ENCODE data around the gene ACOT4.
A peak's percentile ranks its signal among the peaks of the same experiment; 100 is the strongest.
"Not testable (repeated sequence)": the region's sequence is repeated elsewhere in the genome, so short reads cannot be mapped to it uniquely, and the experiment has no call there.

ACOT4 gene

DNA sequence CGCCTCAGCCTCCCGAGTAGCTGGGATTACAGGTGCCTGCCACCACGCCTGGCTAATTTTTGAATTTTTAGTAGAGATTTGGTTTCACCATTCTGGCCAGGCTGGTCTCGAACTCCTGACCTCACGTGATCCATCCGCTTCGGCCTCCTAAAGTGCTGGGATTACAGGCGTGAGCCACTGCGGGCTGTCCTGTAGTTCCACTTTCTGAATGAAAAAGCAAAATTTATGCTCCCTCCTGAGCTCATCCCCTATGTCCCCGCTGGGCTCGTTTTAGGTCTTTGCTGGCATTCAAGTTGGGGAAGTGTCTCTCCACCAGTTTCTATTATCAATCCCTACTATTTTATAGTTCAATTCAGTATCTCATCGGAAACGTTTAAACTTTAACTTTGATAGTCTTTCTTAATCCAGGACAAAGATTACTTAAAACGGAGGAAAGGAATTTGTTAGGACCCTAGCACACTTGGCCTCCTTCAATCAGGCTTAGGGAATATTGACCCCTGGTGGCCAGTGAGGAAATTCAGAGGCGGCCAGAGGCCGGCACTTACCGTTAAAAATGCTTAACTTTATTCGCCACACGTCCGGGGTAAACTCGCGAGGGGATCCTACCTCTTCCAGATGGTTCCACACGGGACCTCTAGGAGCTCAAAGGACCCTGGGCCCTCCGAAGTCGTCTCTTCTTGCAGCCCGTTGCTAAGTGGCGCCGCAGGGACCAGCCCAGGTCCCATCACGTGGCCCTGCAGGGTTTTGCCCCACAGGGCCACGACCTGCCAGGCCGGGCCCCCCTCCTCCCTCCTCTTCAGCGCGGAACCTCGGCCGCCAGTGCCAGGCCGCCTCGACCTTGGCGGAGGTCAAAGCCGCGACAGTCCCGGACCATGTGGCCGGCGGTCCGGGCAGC is 41.7 kb downstream of the ACOT4 start:
- DNase-seq (ENCODE audit: low spot score) = peak; percentile 59

DNA sequence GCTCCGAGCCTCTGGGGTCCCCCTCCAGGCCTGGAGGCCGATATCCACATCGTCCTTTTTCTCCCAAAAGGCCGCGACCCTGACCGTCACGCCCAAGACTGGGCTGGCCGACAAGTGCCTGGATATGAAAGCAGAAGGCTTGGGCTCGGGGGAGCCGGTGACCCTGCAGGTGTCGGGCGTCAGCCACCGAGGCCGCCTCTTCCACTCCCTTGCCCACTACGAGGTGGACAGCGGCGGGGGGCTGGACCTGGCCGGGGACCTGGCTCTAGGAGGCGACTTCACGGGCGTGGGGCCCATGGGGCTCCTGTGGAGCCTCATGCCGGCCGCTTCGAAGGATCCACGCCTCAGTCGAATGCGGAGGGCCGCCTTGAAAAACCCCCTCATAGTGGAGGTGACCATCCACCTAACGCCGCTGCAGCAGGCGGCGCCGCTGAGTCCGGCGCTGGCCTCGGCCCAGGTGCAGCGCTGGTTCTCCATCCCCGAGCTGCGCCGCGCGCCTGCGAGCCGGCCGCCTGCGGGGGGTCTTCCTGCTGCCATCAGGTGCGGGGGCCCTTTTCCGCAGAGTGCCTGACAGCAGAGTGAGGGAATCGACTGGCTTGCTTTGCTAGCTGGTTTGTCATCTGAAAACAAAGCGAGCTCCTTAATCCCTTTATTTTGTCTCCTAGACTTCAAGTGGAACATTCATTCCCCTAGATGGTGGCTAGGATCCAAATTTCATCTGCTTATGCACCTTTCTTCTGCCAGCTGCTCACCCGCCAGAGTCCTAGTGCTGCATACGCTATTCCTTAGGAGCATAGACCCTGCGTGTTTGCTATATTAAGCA is 42.5 kb downstream of the ACOT4 start:
- peak; percentile 34 for DNase-seq (ENCODE audit: low spot score)

DNA sequence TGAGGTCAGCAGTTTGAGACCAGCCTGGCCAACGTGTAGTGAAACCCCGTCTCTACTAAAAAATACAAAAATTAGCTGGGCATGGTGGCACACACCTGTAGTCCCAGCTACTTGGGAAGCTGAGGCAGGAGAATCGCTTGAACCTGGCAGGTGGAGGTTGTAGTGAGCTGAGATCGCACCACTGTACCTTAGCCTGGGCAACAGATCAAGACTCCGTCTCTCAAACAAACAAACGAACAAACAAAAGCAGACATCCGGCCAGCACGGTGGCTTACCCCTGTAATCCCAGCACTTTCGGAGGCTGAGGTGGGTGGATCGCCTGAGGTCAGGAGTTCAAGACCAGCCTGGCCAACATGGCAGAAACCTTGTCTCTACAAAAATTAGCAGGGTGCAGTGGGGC is 44.7 kb downstream of the ACOT4 start:
- DNase-seq (ENCODE audit: low spot score) = not testable (repeated sequence)

DNA sequence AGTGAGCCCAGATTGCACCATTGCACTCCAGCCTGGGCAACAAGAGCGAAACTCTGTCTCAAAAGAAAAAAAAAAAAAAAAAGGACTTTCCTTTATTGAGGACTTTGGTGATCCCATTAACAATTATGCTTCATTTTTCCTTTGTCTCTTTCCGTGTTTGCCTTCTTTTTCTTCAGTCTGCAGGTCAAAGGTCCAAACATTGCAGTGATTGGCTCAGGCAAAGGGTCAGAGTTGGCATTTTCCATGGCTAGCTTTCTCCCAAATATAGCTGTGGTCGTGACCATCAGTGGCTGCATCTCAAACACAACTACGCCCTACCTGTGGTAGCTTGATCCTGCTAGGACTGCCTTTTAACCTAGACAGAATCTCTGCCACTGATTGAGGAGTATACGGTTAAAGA is 46.2 kb downstream of the ACOT4 start:
- no peak for DNase-seq (ENCODE audit: low spot score)

DNA sequence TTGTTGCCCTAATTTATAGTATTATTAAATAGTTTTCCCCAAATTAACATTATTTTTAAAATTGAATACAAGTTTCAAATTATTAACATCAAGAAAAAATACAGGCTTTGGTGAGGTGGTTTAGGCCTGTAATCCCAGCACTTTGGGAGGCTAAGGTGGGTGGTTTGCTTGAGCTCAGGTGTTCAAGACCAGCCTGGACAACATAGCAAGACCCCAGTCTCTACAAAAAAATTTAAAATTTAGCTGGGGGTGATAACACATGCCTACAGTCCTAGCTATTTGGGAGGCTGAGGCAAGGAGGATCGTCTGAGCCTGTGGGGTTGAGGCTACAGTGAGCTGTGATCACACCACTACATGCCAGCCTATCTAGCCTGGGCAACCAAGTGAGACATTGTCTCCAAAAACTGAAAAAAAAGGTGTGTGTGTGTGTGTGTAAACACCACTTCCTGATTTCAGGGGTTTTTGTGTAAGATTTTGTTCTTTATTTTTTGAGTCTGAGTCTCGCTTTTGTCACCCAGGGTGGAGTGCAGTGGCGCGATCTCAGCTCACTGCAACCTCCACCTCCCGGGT is 49.2 kb downstream of the ACOT4 start:
- no peak for DNase-seq (ENCODE audit: low spot score)

DNA sequence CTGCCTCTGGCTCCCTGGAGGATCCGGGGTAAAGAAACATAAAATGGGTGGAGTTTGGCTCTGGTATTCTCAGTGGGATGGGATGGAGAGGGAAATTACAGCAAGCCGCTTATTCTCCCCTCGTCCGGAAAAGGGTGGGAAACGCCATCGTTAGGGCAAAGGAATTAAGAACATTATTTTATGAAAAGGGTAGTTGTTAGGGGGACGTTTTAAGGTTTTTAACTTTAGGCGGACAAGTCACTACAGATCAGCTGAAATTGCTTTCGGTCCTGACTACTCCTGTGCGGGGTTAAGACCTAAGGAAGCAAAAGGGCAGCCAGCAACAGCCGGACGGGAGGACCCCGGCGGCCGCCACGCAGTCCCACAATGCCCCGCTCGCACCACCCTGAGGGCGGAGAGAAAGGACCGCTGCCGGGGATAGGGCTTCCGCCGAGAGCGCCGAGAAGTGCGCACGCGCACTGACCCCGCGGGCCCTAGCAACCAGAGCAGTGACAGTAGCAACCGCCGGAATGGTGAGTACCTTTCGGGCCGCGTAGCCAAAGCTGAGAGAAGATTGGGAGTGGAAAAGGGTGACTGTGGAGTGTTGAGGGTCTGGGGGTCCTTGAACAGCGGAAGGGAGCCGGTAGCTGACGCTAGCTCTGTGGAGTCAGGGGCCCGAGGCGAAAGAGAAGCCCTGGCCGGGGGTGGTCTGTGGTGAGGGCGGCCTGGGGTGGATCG is 53.0 kb downstream of the ACOT4 start, which contains the start of gene DNAL1:
Gene DNAL1 (plus strand): TSS at position 456 of the 717 bp plus-strand sequence. CDS start 54 bp downstream, at position 510.
- DNase-seq (ENCODE audit: low spot score) = peak; percentile 99

DNA sequence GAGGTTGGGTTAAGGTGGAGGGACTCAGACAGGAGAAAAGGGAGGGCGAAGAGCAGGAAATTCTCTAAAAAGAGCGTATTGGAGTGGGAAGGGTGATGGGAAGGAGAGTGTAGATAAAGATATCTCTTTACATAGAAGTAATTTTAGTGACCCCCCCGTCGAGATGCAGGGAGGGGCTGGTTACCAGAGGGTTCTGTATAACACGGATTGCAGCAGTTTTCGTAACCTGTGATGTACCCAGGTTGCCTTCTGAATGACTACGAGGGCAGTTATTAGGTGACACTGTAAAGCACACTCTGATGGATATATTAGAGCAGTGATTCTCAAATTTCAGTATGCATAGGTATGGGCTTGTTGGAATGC is 53.6 kb downstream of the ACOT4 start:
- DNase-seq (ENCODE audit: low spot score) = no peak

Data from D341Med (cell line).